Measurements from ENCODE around the gene MAPKAPK2.

MAPKAPK2 gene

GRCh38 chr1:206662396-206663092 is 22.2 kb upstream of the MAPKAPK2 start:
- Histone ChIP-seq H3K4me1 (ENCODE audit: control insufficient read depth, low read depth, low read length) (peaks cover 11% of the 10 kb centered on the region), H3K9ac (ENCODE audit: low read length) (no peak overlapping the region), H3K9me3 (ENCODE audit: control insufficient read depth, low read depth, low read length) (no peaks in the 10 kb centered on the region), H3K27me3 (ENCODE audit: control insufficient read depth, insufficient read depth, low read length) (peaks cover 24% of the 10 kb centered on the region), H3K36me3 (ENCODE audit: control insufficient read depth, low read depth, low read length) (no peaks in the 10 kb centered on the region), H3K4me3 (ENCODE audit: low read length) (no peak overlapping the region), H3K27ac (ENCODE audit: low read length) (no peak overlapping the region)

- no peak overlapping the region for H3K9ac ChIP-seq (ENCODE audit: low read length)
- H3K4me1 ChIP-seq (ENCODE audit: control insufficient read depth, low read depth, low read length), result peaks cover 5% of the 10 kb centered on the region
- no peaks in the 10 kb centered on the region for H3K9me3 ChIP-seq (ENCODE audit: control insufficient read depth, low read depth, low read length)
- H3K27me3 ChIP-seq (ENCODE audit: control insufficient read depth, insufficient read depth, low read length), result peaks cover 18% of the 10 kb centered on the region
- H3K36me3 ChIP-seq (ENCODE audit: control insufficient read depth, low read depth, low read length), result no peaks in the 10 kb centered on the region
- H3K27ac ChIP-seq (ENCODE audit: low read length), result no peak overlapping the region
- H3K4me3 ChIP-seq (ENCODE audit: low read length), result no peak overlapping the region
Observed at GRCh38 chr1:206663362-206663761, 21.3 kb upstream of the MAPKAPK2 start.

GRCh38 chr1:206663832-206664652 is 20.7 kb upstream of the MAPKAPK2 start:
- Histone ChIP-seq H3K9me3 (ENCODE audit: control insufficient read depth, low read depth, low read length) (no peaks in the 10 kb centered on the region), H3K9ac (ENCODE audit: low read length) (no peak overlapping the region), H3K4me1 (ENCODE audit: control insufficient read depth, low read depth, low read length) (no peaks in the 10 kb centered on the region), H3K27ac (ENCODE audit: low read length) (no peak overlapping the region), H3K36me3 (ENCODE audit: control insufficient read depth, low read depth, low read length) (no peaks in the 10 kb centered on the region), H3K27me3 (ENCODE audit: control insufficient read depth, insufficient read depth, low read length) (peaks cover 18% of the 10 kb centered on the region), H3K4me3 (ENCODE audit: low read length) (peak overlapping the region; percentile 47)

- Histone ChIP-seq H3K9ac (ENCODE audit: low read length) (no peak overlapping the region), H3K27me3 (ENCODE audit: control insufficient read depth, insufficient read depth, low read length) (peaks cover 18% of the 10 kb centered on the region), H3K4me1 (ENCODE audit: control insufficient read depth, low read depth, low read length) (no peaks in the 10 kb centered on the region), H3K36me3 (ENCODE audit: control insufficient read depth, low read depth, low read length) (no peaks in the 10 kb centered on the region), H3K27ac (ENCODE audit: low read length) (no peak overlapping the region), H3K4me3 (ENCODE audit: low read length) (no peak overlapping the region), H3K9me3 (ENCODE audit: control insufficient read depth, low read depth, low read length) (no peaks in the 10 kb centered on the region)
Observed at GRCh38 chr1:206664740-206665139, 20.0 kb upstream of the MAPKAPK2 start.

GRCh38 chr1:206666031-206666561 is 18.6 kb upstream of the MAPKAPK2 start:
- Histone ChIP-seq H3K4me1 (ENCODE audit: control insufficient read depth, low read depth, low read length) (no peaks in the 10 kb centered on the region), H3K27ac (ENCODE audit: low read length) (no peak overlapping the region)

GRCh38 chr1:206666954-206667665 is 17.6 kb upstream of the MAPKAPK2 start:
- Histone ChIP-seq H3K4me3 (ENCODE audit: low read length) (no peak overlapping the region), H3K9me3 (ENCODE audit: control insufficient read depth, low read depth, low read length) (no peaks in the 10 kb centered on the region), H3K36me3 (ENCODE audit: control insufficient read depth, low read depth, low read length) (no peaks in the 10 kb centered on the region), H3K4me1 (ENCODE audit: control insufficient read depth, low read depth, low read length) (peaks cover 8% of the 10 kb centered on the region), H3K27me3 (ENCODE audit: control insufficient read depth, insufficient read depth, low read length) (peaks cover 18% of the 10 kb centered on the region), H3K27ac (ENCODE audit: low read length) (no peak overlapping the region), H3K9ac (ENCODE audit: low read length) (no peak overlapping the region)

More at GRCh38 chr1:206666031-206666561, 18.6 kb upstream of the MAPKAPK2 start:
- no peak overlapping the region for H3K9ac ChIP-seq (ENCODE audit: low read length)
- peaks cover 18% of the 10 kb centered on the region for H3K27me3 ChIP-seq (ENCODE audit: control insufficient read depth, insufficient read depth, low read length)
- H3K9me3 ChIP-seq (ENCODE audit: control insufficient read depth, low read depth, low read length), result no peaks in the 10 kb centered on the region
- H3K36me3 ChIP-seq (ENCODE audit: control insufficient read depth, low read depth, low read length), result no peaks in the 10 kb centered on the region
- no peak overlapping the region for H3K4me3 ChIP-seq (ENCODE audit: low read length)

GRCh38 chr1:206668351-206668750 is 16.4 kb upstream of the MAPKAPK2 start:
- Histone ChIP-seq H3K4me3 (ENCODE audit: low read length) (no peak overlapping the region), H3K27me3 (ENCODE audit: control insufficient read depth, insufficient read depth, low read length) (peaks cover 7% of the 10 kb centered on the region), H3K9ac (ENCODE audit: low read length) (no peak overlapping the region), H3K36me3 (ENCODE audit: control insufficient read depth, low read depth, low read length) (no peaks in the 10 kb centered on the region), H3K27ac (ENCODE audit: low read length) (no peak overlapping the region), H3K9me3 (ENCODE audit: control insufficient read depth, low read depth, low read length) (no peaks in the 10 kb centered on the region), H3K4me1 (ENCODE audit: control insufficient read depth, low read depth, low read length) (peaks cover 21% of the 10 kb centered on the region)

GRCh38 chr1:206668874-206669410 is 15.8 kb upstream of the MAPKAPK2 start:
- H3K27me3 ChIP-seq (ENCODE audit: control insufficient read depth, insufficient read depth, low read length), result peaks cover 1% of the 10 kb centered on the region
- no peaks in the 10 kb centered on the region for H3K9me3 ChIP-seq (ENCODE audit: control insufficient read depth, low read depth, low read length)
- peaks cover 27% of the 10 kb centered on the region for H3K4me1 ChIP-seq (ENCODE audit: control insufficient read depth, low read depth, low read length)
- no peak overlapping the region for H3K9ac ChIP-seq (ENCODE audit: low read length)
- H3K27ac ChIP-seq (ENCODE audit: low read length), result no peak overlapping the region
- no peaks in the 10 kb centered on the region for H3K36me3 ChIP-seq (ENCODE audit: control insufficient read depth, low read depth, low read length)
- H3K4me3 ChIP-seq (ENCODE audit: low read length), result no peak overlapping the region

GRCh38 chr1:206672011-206672688 is 12.6 kb upstream of the MAPKAPK2 start:
- Histone ChIP-seq H3K36me3 (ENCODE audit: control insufficient read depth, low read depth, low read length) (no peaks in the 10 kb centered on the region), H3K27me3 (ENCODE audit: control insufficient read depth, insufficient read depth, low read length) (no peaks in the 10 kb centered on the region), H3K9ac (ENCODE audit: low read length) (no peak overlapping the region), H3K4me1 (ENCODE audit: control insufficient read depth, low read depth, low read length) (peaks cover 27% of the 10 kb centered on the region), H3K9me3 (ENCODE audit: control insufficient read depth, low read depth, low read length) (no peaks in the 10 kb centered on the region), H3K4me3 (ENCODE audit: low read length) (no peak overlapping the region), H3K27ac (ENCODE audit: low read length) (no peak overlapping the region)

GRCh38 chr1:206672844-206673758 is 11.6 kb upstream of the MAPKAPK2 start:
- Histone ChIP-seq H3K27me3 (ENCODE audit: control insufficient read depth, insufficient read depth, low read length) (no peaks in the 10 kb centered on the region), H3K4me1 (ENCODE audit: control insufficient read depth, low read depth, low read length) (peaks cover 27% of the 10 kb centered on the region), H3K27ac (ENCODE audit: low read length) (no peak overlapping the region), H3K9me3 (ENCODE audit: control insufficient read depth, low read depth, low read length) (no peaks in the 10 kb centered on the region), H3K9ac (ENCODE audit: low read length) (no peak overlapping the region), H3K36me3 (ENCODE audit: control insufficient read depth, low read depth, low read length) (no peaks in the 10 kb centered on the region), H3K4me3 (ENCODE audit: low read length) (no peak overlapping the region)

Measured in iPS-18a (cell line).